HAP-1 (cell line): Measurements from ENCODE around the gene TMEM201.
A peak's percentile ranks its signal among the peaks of the same experiment; 100 is the strongest.

Experiments
- DNase-seq, 2 experiments: peaks; one replicate each; pipeline ENCODE4 v3.0.0-alpha.2; 2016 to 2020; ENCODE audit warnings: low spot score in 2 of 2
- H3K27me3 ChIP-seq: fragments of 250-450 bp; sonication (Bioruptor Pico); 2 replicates; pipeline ENCODE4 v1.5.1; 2020; ENCODE audit warnings: low read depth, mild to moderate bottlenecking, moderate library complexity
- H3K36me3 ChIP-seq: fragments of 250-450 bp; sonication (Bioruptor Pico); replicated peaks from 2 replicates; pipeline ENCODE4 v1.5.1; 2020; ENCODE audit warnings: mild to moderate bottlenecking
- H3K4me1 ChIP-seq: fragments of 250-450 bp; sonication (Bioruptor Pico); 2 replicates; pipeline ENCODE4 v1.5.1; 2020; ENCODE audit warnings: mild to moderate bottlenecking
- H3K4me3 ChIP-seq: fragments of 250-450 bp; sonication (Bioruptor Pico); 2 replicates; pipeline ENCODE4 v1.5.1; 2020; ENCODE audit warnings: mild to moderate bottlenecking, moderate library complexity
- H3K9me3 ChIP-seq: fragments of 250-450 bp; sonication (Bioruptor Pico); 2 replicates; pipeline ENCODE4 v1.5.1; 2020; ENCODE audit warnings: mild to moderate bottlenecking, moderate library complexity
- in situ Hi-C: fragments of 300-500 bp; cut with MboI; formaldehyde crosslinking; loops from 3 replicates; pipeline ENCODE4 v1.14.3; 2020; ENCODE audit warnings: low sequenced_read_pairs, inconsistent platforms, mixed read lengths

TMEM201 gene, protein sequence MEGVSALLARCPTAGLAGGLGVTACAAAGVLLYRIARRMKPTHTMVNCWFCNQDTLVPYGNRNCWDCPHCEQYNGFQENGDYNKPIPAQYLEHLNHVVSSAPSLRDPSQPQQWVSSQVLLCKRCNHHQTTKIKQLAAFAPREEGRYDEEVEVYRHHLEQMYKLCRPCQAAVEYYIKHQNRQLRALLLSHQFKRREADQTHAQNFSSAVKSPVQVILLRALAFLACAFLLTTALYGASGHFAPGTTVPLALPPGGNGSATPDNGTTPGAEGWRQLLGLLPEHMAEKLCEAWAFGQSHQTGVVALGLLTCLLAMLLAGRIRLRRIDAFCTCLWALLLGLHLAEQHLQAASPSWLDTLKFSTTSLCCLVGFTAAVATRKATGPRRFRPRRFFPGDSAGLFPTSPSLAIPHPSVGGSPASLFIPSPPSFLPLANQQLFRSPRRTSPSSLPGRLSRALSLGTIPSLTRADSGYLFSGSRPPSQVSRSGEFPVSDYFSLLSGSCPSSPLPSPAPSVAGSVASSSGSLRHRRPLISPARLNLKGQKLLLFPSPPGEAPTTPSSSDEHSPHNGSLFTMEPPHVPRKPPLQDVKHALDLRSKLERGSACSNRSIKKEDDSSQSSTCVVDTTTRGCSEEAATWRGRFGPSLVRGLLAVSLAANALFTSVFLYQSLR

GRCh38 chr1:9588551-9589143, at the start of gene TMEM201:
TMEM201 (plus strand) TSS chr1:9588911; CDS start chr1:9588931, 20 bp downstream.
- Histone ChIP-seq H3K4me1 (peaks cover 15% of the 10 kb centered on the region), H3K27me3 (no peaks in the 10 kb centered on the region)
- in situ Hi-C loops, result loop anchor here (10.0 kb wide), 1 partner anchor 324 kb away; no protein-coding TSS in a partner anchor

DNA sequence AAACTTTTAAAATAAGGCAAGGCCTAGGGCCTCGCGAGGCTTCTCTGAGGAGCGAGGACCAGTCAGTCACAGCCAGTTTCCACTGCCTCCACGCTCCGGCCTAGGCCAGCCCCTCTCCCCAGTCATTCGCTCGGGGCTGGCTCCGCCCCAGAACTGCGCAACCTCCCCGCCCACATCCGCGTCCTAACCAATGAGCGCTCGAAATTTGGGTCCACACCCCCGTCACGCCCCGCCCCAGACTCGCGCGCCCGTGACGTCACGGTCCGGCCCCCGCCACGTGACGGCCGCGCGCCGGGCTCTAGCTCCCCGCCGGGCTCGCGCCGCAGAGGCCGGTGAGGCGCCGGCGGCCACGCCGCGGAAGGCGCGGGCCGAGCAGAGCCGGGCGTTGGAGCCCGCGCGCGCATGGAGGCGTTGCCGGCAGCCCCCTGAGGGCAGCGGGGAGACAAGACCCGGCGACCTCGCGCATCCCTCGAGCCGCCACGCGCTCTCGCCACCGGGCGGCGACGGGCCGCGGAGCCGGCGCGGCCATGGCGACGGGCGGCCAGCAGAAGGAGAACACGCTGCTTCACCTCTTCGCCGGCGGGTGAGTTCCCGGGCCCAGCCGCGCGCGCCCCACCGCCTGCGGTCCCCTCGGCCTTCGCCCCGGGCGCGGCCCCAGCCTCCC, 49.4 kb upstream of the TMEM201 start, which contains the start of gene SLC25A33:
Gene SLC25A33, plus strand, starts transcription at position 301 of the 664 bp plus-strand sequence. Its CDS starts 227 bp downstream, at position 528.
- H3K4me1 ChIP-seq, result peaks cover 14% of the 10 kb centered on the region

More at GRCh38 chr1:9588551-9589143, at the start of gene TMEM201:
- H3K4me3 ChIP-seq, result peak within 1 kb of the TSS; percentile 65
- peaks cover 13% of the 10 kb centered on the region for H3K36me3 ChIP-seq
- no peaks in the 10 kb centered on the region for H3K9me3 ChIP-seq
- DNase-seq, result peak; percentile 80 to 95

DNA sequence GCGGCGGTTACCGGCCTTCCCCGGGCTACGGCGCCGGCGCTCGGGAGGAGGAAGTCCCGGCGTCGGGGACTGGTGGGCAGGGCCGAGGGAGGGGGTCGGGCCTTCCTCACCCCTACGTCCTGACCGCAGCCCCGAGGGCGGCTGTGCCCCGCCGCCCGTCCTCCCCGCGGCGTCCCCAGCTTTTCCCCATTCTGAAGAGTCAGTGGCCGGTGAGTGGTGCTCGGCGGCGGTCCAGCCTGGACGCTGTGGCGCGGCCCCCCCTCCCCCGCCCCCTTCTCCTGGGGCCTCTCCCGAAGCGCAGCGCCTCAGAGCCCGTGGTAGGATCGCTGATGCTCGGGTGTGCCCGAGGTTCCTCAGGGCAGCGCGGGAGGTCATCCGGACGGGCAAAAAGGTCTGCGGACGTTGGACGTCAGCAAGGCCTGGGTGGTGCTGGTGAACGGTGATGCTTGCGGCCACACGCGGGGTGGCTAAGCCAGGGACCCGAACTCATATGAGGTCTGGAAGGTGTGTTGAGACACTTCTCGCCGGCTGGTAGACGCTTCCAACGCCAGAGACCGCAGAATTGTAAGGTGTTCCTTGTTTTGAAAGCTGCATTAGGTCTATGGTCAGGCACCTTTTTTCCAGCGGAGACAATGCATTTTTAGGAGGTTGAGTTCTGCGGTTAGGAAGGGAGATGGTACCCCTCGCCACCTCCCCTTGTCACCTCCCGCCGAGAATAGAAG, 48.7 kb upstream of the TMEM201 start:
- Histone ChIP-seq H3K4me1 (peaks cover 14% of the 10 kb centered on the region), H3K9me3 (no peaks in the 10 kb centered on the region)

More for the DNA sequence above, 49.4 kb upstream of the TMEM201 start, which contains the start of gene SLC25A33:
- Histone ChIP-seq H3K9me3 (no peaks in the 10 kb centered on the region), H3K27me3 (no peaks in the 10 kb centered on the region), H3K36me3 (peaks cover 13% of the 10 kb centered on the region; the same call in 1 of the 2 replicates), H3K4me3 (peak within 1 kb of the TSS; percentile 88)
- in situ Hi-C loops, result no loop called here
- DNase-seq, result peak; percentile 89 to 98

DNA sequence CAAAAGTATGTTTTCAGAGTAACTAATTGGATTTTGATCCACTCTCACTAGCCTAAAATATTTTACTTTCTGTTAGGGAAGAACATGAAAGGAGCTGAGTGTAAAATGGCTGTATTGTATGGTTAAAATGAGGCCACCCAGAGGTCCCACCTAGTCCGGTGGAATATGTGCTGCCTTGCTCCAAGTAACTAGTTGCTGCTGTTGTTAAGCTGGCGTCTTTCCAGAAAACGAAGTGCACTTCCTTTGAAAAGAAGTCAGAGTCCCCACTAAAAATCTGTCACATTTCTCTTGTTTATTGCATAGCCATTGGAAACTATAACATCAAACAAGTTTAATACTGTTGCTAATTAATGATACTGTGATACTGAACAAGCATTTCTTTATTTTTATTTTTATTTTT, 46.3 kb upstream of the TMEM201 start:
- in situ Hi-C loops, result no loop called here
- Histone ChIP-seq H3K4me1 (peaks cover 14% of the 10 kb centered on the region), H3K27me3 (no peaks in the 10 kb centered on the region), H3K4me3 (no peak overlapping the region), H3K36me3 (peaks cover 16% of the 10 kb centered on the region; the same call in 1 of the 2 replicates), H3K9me3 (no peaks in the 10 kb centered on the region)
- DNase-seq, result peak; percentile 20 to 61

More for the DNA sequence above, 48.7 kb upstream of the TMEM201 start:
- H3K4me3 ChIP-seq, result peak overlapping the region; percentile 88
- in situ Hi-C loops, result no loop called here
- peaks cover 16% of the 10 kb centered on the region; the same call in 1 of the 2 replicates for H3K36me3 ChIP-seq
- no peaks in the 10 kb centered on the region for H3K27me3 ChIP-seq
- DNase-seq, result peak in 1 of 2 experiments; percentile 51

DNA sequence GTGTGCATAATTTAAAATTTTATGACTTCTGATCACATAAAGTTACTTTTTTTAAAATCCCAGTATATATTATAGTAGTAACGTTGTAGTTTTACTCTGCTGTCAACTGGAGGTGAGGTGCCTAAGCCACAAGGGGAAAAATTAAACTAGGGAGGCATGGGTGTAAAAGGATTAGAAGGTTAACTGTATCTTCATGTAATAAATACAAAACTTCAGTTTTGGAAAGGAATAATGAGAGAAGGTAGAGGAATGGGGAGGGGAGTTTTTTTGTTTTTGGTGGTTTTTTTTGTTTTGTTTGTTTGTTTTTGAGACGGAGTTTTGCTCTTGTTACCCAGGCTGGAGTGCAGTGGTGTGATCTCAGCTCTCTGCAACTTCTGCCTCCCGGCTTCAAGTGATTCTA, 43.8 kb upstream of the TMEM201 start:
- no peak overlapping the region for H3K4me3 ChIP-seq
- in situ Hi-C loops, result no loop called here
- H3K4me1 ChIP-seq, result peaks cover 9% of the 10 kb centered on the region
- H3K9me3 ChIP-seq, result no peaks in the 10 kb centered on the region
- no peaks in the 10 kb centered on the region for H3K27me3 ChIP-seq
- no peak for DNase-seq
- peaks cover 16% of the 10 kb centered on the region; the same call in 1 of the 2 replicates for H3K36me3 ChIP-seq

- Histone ChIP-seq H3K4me3 (no peak overlapping the region), H3K4me1 (no peaks in the 10 kb centered on the region), H3K36me3 (peaks cover 25% of the 10 kb centered on the region), H3K27me3 (no peaks in the 10 kb centered on the region), H3K9me3 (no peaks in the 10 kb centered on the region)
- DNase-seq, result no peak
- in situ Hi-C loops, result no loop called here
Observed at GRCh38 chr1:9549955-9550546, 38.7 kb upstream of the TMEM201 start.

GRCh38 chr1:9551984-9552383, 36.7 kb upstream of the TMEM201 start:
- Histone ChIP-seq H3K4me1 (no peaks in the 10 kb centered on the region), H3K4me3 (no peak overlapping the region), H3K36me3 (peaks cover 44% of the 10 kb centered on the region), H3K9me3 (no peaks in the 10 kb centered on the region), H3K27me3 (no peaks in the 10 kb centered on the region)
- no peak for DNase-seq
- in situ Hi-C loops, result no loop called here

GRCh38 chr1:9553736-9554144, 35.0 kb upstream of the TMEM201 start:
- Histone ChIP-seq H3K9me3 (no peaks in the 10 kb centered on the region), H3K4me1 (peaks cover 15% of the 10 kb centered on the region), H3K4me3 (no peak overlapping the region), H3K36me3 (peaks cover 58% of the 10 kb centered on the region), H3K27me3 (no peaks in the 10 kb centered on the region)
- no peak for DNase-seq
- in situ Hi-C loops, result no loop called here

DNA sequence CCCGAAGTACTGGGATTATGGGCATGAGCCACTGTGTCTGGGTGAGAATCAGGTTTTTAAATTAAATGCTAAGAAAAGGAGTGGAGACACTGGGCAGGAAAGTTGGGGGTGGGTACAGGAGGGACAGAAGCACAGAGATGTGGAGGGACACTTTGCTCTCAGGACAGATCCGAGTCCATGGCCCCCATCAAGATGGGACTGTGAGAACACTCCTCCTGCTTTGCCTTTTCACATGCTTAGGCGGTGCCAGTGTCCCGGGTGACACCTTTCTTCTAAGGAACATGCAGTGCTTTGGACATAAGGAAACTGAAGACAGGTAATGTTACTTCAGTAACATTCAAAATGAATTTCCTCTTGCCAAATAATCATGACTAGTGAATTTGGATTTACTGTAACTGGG, 32.8 kb upstream of the TMEM201 start:
- Histone ChIP-seq H3K4me1 (peaks cover 31% of the 10 kb centered on the region), H3K4me3 (no peak overlapping the region), H3K27me3 (no peaks in the 10 kb centered on the region), H3K9me3 (no peaks in the 10 kb centered on the region), H3K36me3 (peaks cover 57% of the 10 kb centered on the region)
- no peak for DNase-seq
- in situ Hi-C loops, result no loop called here

- Histone ChIP-seq H3K9me3 (no peaks in the 10 kb centered on the region), H3K4me3 (no peak overlapping the region), H3K27me3 (no peaks in the 10 kb centered on the region), H3K36me3 (peaks cover 61% of the 10 kb centered on the region), H3K4me1 (peaks cover 43% of the 10 kb centered on the region)
- no peak for DNase-seq
- in situ Hi-C loops, result no loop called here
Observed at GRCh38 chr1:9557624-9558023, 31.1 kb upstream of the TMEM201 start.

- Histone ChIP-seq H3K4me3 (no peak overlapping the region), H3K36me3 (peaks cover 64% of the 10 kb centered on the region), H3K27me3 (no peaks in the 10 kb centered on the region), H3K9me3 (no peaks in the 10 kb centered on the region), H3K4me1 (peaks cover 43% of the 10 kb centered on the region)
- in situ Hi-C loops, result no loop called here
- no peak for DNase-seq
Observed at GRCh38 chr1:9558271-9558945, 30.3 kb upstream of the TMEM201 start.

- DNase-seq, result peak; percentile 51 to 69
- H3K36me3 ChIP-seq, result peaks cover 64% of the 10 kb centered on the region
- no peak overlapping the region for H3K4me3 ChIP-seq
- no peaks in the 10 kb centered on the region; the same call in 1 of the 2 replicates for H3K9me3 ChIP-seq
- in situ Hi-C loops, result no loop called here
- H3K4me1 ChIP-seq, result peaks cover 43% of the 10 kb centered on the region
- no peaks in the 10 kb centered on the region for H3K27me3 ChIP-seq
Observed at GRCh38 chr1:9558946-9559545, 29.7 kb upstream of the TMEM201 start.
